Ammon's horn (tissue), 1 donor: ENCODE measurements around the gene SMPD2.

Source experiments
- DNase-seq: peaks from one replicate; pipeline ENCODE4 v3.0.0-alpha.2; 2016; ENCODE audit warnings: low spot score

Gene SMPD2

DNA sequence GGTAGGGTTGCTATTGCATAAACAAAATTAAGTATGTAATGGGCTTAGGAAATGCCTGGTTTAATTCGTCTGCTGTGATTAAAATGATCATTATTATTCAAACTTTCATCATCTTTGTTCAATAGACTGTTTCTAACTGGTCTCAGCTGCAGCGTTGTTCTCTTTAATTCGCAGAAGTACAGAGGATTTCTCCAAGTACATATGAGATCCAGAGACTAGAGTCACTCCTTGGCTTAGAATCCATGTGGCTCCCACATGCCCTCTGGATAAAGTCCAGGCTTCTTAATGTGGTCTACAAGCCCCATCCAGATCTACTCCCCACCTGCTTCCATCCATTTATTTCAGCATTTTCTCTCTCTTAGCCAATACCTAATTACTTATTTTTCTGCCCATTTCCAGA, 43.6 kb downstream of the SMPD2 start:
- DNase-seq: no peak

GRCh38 chr6:109485266-109485935, 44.9 kb downstream of the SMPD2 start:
- DNase-seq: no peak

GRCh38 chr6:109486068-109486467, 45.5 kb downstream of the SMPD2 start:
- no peak for DNase-seq

- no peak for DNase-seq
These were observed 47.5 kb downstream of the SMPD2 start for GRCh38 chr6:109488001-109488400.

- no peak for DNase-seq
These were observed 50.2 kb downstream of the SMPD2 start for GRCh38 chr6:109490713-109491112.

DNA sequence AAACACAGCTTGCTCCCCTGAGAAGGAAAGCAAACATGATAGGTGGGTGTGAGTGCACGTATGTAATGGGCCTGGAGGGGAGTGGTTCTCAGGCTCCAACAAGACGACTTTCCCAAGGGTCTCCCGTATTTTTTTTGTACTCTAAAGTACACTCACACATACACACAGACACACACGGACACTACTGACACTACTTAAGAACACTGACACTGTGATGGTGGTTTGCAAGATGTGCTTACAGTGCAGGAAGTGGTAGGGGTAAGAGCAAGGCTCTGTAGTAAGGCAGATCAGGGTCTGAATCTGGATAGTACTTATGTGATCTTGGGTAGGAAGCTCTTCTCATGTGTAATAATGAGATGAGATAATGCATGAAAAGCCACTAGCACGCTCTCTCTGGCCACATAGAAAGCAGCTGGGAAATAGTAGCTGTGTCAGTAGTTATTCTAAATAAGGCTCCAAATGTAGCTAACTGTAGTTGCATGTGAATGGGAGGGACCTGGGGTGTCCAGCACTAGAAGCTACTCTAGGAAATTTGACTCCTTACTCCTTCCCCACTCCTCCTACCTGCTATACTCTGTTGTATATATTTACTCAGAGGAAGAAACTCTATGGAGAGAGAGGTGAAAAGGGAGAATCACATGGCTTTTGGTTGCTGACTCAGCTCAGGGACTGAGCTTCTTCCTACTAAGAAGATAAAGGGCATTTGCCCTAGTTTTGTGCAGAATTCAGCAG, 50.8 kb downstream of the SMPD2 start:
- no peak for DNase-seq
